ENCODE data around the gene RNF144A.

The RNF144A gene

GRCh38 chr2:7003895-7004294, 86.7 kb downstream of the RNF144A start:
- DNase-seq: no peak

- no peak for DNase-seq
Measured at GRCh38 chr2:7004636-7005035, 87.4 kb downstream of the RNF144A start.

GRCh38 chr2:7007488-7007845, 90.3 kb downstream of the RNF144A start:
- no peak for DNase-seq

- DNase-seq: peak; percentile 25 to 95 (median 82)
Measured at GRCh38 chr2:7007846-7008741, 90.9 kb downstream of the RNF144A start.

- DNase-seq: no peak
Measured at GRCh38 chr2:7009207-7009911, 92.1 kb downstream of the RNF144A start.

GRCh38 chr2:7010391-7011054, 93.3 kb downstream of the RNF144A start:
- no peak for DNase-seq

GRCh38 chr2:7011356-7012083, 94.3 kb downstream of the RNF144A start:
- peak in 1 of 56 donors; percentile 33 for DNase-seq

- peak in 37 of 56 donors; percentile 12 to 70 (median 38) for DNase-seq
Measured at GRCh38 chr2:7012141-7012764, 95.0 kb downstream of the RNF144A start.

GRCh38 chr2:7013471-7014160, 96.4 kb downstream of the RNF144A start:
- peak in 1 of 56 donors; percentile 14 for DNase-seq

GRCh38 chr2:7014174-7014640, 97.0 kb downstream of the RNF144A start:
- peak in 25 of 56 donors; percentile 17 to 73 (median 38) for DNase-seq

GRCh38 chr2:7015007-7015950, 98.1 kb downstream of the RNF144A start:
- DNase-seq: no peak

GRCh38 chr2:7016148-7016547, 98.9 kb downstream of the RNF144A start:
- DNase-seq: no peak

GRCh38 chr2:7016601-7017211, 99.5 kb downstream of the RNF144A start:
- no peak for DNase-seq

- no peak for DNase-seq
Measured at GRCh38 chr2:7017671-7018281, 100.6 kb downstream of the RNF144A start.

- peak in 3 of 56 donors; percentile 19 to 29 (median 26) for DNase-seq
Measured at GRCh38 chr2:7018282-7018701, 101.1 kb downstream of the RNF144A start.

GRCh38 chr2:7018767-7019166, 101.6 kb downstream of the RNF144A start:
- DNase-seq: no peak

GRCh38 chr2:7019191-7019590, 102.0 kb downstream of the RNF144A start:
- DNase-seq: no peak

- no peak for DNase-seq
Measured at GRCh38 chr2:7020059-7020458, 102.8 kb downstream of the RNF144A start.

Measured in amygdala (tissue), 56 donors.